ENCODE data around the gene TRAPPC3L. TPM values are rescaled to one million over a fixed set of nuclear protein-coding genes. Genes with fewer than 3 reads are reported as not detected.

Gene TRAPPC3L
- total and polyA plus RNA-seq, 12 donors, result 0.03 to 0.26 (median 0.22) TPM; not detected in 4

DNA sequence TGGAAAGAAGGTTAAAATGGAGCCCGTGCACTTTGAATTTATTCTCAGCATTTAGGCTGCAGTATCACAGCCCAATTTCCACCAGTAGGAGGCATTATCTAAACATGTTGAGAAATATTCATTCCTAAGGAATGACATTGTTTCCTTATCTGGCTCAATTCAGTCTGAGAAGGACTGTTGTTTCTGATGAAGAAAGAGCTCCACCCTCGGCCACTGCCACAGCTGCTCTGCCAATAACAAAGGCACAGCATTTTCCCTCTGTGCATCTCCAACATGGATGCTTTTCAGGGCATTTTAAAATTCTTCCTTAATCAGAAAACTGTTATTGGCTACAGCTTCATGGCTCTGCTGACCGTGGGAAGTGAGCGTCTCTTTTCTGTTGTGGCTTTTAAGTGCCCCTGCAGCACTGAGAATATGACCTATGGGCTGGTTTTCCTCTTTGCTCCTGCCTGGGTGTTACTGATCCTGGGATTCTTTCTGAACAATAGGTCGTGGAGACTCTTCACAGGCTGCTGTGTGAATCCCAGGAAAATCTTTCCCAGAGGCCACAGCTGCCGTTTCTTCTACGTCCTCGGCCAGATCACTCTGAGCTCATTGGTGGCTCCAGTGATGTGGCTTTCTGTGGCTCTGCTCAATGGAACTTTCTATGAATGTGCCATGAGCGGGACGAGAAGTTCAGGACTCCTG is 33.9 kb downstream of the TRAPPC3L start, which contains the start of gene CALHM5:
CALHM5 (plus strand) TSS at position 216 of the 687 bp plus-strand sequence; CDS start at position 274, 58 bp downstream.
- Histone ChIP-seq H3K9me3 (peaks cover 0 to 14% (median 0%) of the 10 kb centered on the region in 11 donors), H3K27me3 (no peaks in the 10 kb centered on the region), H3K4me3 (peak within 1 kb of the TSS; percentile 27 to 60 (median 52)), H3K27ac (peak within 1 kb of the TSS; percentile 76 to 92 (median 86)), H3K36me3 (peaks cover 0 to 13% (median 6%) of the 10 kb centered on the region in 9 donors), H3K4me1 (peaks cover 0 to 24% (median 14%) of the 10 kb centered on the region in 9 donors)
- DNase-seq (peak; percentile 43 to 58), ATAC-seq (peak; percentile 84 to 97 (median 92))
- intact Hi-C loops (cut with DNase I), result loop anchor here in 3 of 10 donors (1.0 to 2.0 kb wide), 4 partner anchors 15 to 25 kb away; no protein-coding TSS in a partner anchor
- TF ChIP-seq, protein P1, sequence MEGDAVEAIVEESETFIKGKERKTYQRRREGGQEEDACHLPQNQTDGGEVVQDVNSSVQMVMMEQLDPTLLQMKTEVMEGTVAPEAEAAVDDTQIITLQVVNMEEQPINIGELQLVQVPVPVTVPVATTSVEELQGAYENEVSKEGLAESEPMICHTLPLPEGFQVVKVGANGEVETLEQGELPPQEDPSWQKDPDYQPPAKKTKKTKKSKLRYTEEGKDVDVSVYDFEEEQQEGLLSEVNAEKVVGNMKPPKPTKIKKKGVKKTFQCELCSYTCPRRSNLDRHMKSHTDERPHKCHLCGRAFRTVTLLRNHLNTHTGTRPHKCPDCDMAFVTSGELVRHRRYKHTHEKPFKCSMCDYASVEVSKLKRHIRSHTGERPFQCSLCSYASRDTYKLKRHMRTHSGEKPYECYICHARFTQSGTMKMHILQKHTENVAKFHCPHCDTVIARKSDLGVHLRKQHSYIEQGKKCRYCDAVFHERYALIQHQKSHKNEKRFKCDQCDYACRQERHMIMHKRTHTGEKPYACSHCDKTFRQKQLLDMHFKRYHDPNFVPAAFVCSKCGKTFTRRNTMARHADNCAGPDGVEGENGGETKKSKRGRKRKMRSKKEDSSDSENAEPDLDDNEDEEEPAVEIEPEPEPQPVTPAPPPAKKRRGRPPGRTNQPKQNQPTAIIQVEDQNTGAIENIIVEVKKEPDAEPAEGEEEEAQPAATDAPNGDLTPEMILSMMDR (IDR thresholded peaks at IDR 0.05), result peak; percentile 18 to 83 (median 69)
- 27 to 38% methylated on average over 10 of the region's 10 CpGs for WGBS, 2 donors

DNA sequence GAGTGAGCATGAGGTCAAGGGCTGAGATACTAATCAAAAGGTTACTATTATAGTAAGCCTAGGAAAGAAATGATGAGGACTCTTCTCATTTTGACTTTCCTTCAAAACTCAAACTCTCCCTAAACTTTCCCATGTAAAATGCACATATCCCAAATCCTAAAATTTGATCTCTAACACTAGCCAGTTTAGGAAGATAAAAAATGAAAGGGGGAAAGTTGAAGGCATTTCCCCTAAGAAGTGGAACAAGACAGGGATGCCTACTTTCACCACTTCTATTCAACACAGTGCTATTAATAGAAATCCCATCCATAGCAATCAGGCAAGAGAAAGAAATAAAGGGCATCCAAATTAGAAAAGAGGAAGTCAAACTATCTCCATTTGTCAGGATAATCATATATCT is 37.0 kb downstream of the TRAPPC3L start:
- intact Hi-C loops (cut with DNase I), result no loop called here
- peaks cover 0 to 7% (median 2%) of the 10 kb centered on the region in 9 donors for H3K4me1 ChIP-seq
- peaks cover 0 to 14% (median 0%) of the 10 kb centered on the region in 11 donors for H3K9me3 ChIP-seq
- no peak overlapping the region for H3K4me3 ChIP-seq
- DNase-seq (no peak), ATAC-seq (no peak)
- H3K27me3 ChIP-seq, result no peaks in the 10 kb centered on the region
- TF ChIP-seq, protein P1 (IDR thresholded peaks at IDR 0.05), result no peak
- H3K27ac ChIP-seq, result no peak overlapping the region
- H3K36me3 ChIP-seq, result no peaks in the 10 kb centered on the region

DNA sequence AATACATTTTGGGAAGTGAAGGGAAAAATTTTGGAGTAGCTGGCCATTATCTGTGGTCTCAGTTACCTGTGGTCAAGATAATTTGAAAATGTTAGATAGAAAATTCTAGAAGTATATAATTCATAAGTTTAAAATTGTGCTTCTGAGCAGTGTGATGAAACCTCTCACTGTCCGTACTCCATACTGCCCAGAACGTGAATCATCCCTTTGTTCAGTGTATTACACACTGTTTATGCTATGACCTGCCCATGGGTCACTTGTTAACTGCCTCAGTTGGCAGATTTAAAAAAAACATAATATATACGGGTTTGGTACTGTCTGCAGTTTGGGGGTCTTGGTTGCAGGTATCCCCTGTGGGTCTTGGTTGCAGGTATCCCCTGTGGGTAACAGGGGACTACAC is 38.2 kb downstream of the TRAPPC3L start:
- intact Hi-C loops (cut with DNase I), result no loop called here
- no peak for ATAC-seq
- Histone ChIP-seq H3K27me3 (no peaks in the 10 kb centered on the region), H3K27ac (no peak overlapping the region), H3K9me3 (peaks cover 0 to 16% (median 0%) of the 10 kb centered on the region in 11 donors), H3K4me3 (no peak overlapping the region), H3K36me3 (no peaks in the 10 kb centered on the region), H3K4me1 (no peaks in the 10 kb centered on the region)
- 88 to 90% methylated on average over 3 of the region's 3 CpGs for WGBS, 2 donors
- TF ChIP-seq, protein P1 (IDR thresholded peaks at IDR 0.05), result no peak
- no peak for DNase-seq

DNA sequence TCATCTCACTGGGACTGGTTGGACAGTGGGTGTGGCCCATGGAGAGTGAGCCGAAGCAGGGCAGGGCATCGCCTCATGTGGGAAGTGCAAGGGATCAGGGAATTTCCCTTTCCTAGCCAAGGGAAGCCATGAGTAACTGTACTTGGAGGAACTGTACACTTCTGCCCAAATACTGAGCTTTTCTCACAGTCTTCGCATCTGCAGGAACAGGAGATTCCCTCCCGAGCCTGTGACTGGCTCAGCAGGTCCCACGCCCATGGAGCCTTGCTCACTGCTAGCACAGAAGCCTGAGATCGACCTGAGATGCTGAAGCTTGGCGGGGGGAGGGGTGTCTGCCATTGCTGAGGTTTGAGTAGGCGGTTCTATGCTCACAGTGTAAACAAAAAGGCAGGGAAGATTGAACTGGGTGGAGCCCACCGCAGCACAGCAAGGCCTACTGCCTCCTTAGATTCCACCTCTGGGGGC is 44.5 kb downstream of the TRAPPC3L start:
- Histone ChIP-seq H3K9me3 (peaks cover 0 to 6% (median 0%) of the 10 kb centered on the region in 11 donors), H3K36me3 (no peaks in the 10 kb centered on the region), H3K4me1 (no peaks in the 10 kb centered on the region), H3K27ac (no peak overlapping the region), H3K27me3 (peaks cover 0 to 6% (median 0%) of the 10 kb centered on the region in 7 donors), H3K4me3 (no peak overlapping the region)
- WGBS, 2 donors, result 77 to 83% methylated on average over 9 of the region's 9 CpGs
- intact Hi-C loops (cut with DNase I), result no loop called here
- no peak for ATAC-seq
- TF ChIP-seq, protein P1 (IDR thresholded peaks at IDR 0.05), result no peak
- no peak for DNase-seq

All from heart right ventricle (tissue), 16 donors.